Kidney (tissue), 14 donors: ENCODE results near the gene PPP1R12B. TPM values are rescaled to one million over a fixed set of nuclear protein-coding genes. Genes with fewer than 3 reads are reported as not detected.
A peak's percentile ranks its signal among the peaks of the same experiment; 100 is the strongest.
"Not testable (repeated sequence)": the region's sequence is repeated elsewhere in the genome, so short reads cannot be mapped to it uniquely, and the experiment has no call there.

Experiments used
- DNase-seq, 5 donors: peaks; one replicate each; pipeline ENCODE4 v3.0.0-alpha.2; 2013 to 2020
- FAIRE-seq: peaks from 2 replicates; lab custom pipeline; 2012; peaks lifted over from hg19 to GRCh38; lab: Jason Lieb, UNC
- H3K27ac ChIP-seq, 2 donors: one replicate each; pipeline ENCODE4 v1.7.0; 2013; ENCODE audit warnings: low read depth in 2 of 2, low read length in 2 of 2, inconsistent platforms in 1 of 2
- H3K27me3 ChIP-seq: one replicate; pipeline ENCODE4 v1.7.1; 2013; ENCODE audit warnings: low read length, inconsistent platforms; ENCODE audit not compliant: control insufficient read depth, insufficient read depth
- H3K36me3 ChIP-seq, 3 donors: one replicate each; pipeline versions ENCODE4 v1.7.0 to v1.7.1; 2013; ENCODE audit warnings: low read length in 3 of 3, control low read depth in 1 of 3, inconsistent platforms in 1 of 3; ENCODE audit not compliant: insufficient read depth in 3 of 3, control insufficient read depth in 2 of 3
- H3K4me1 ChIP-seq, 3 donors: one replicate each; pipeline versions ENCODE4 v1.7.0 to v1.7.1; 2013; ENCODE audit warnings: low read length in 3 of 3, inconsistent platforms in 1 of 3, low read depth in 1 of 3; ENCODE audit not compliant: control insufficient read depth in 2 of 3, insufficient read depth in 2 of 3
- H3K4me3 ChIP-seq, 3 donors: one replicate each; pipeline versions ENCODE4 v1.7.0 to v1.8.1; 2013; ENCODE audit warnings: low read length in 3 of 3, control low read depth in 1 of 3, inconsistent platforms in 1 of 3
- H3K9ac ChIP-seq, 3 donors: one replicate each; pipeline versions ENCODE4 v1.7.0 to v1.7.1; 2013; ENCODE audit warnings: low read length in 3 of 3, control low read depth in 1 of 3, inconsistent platforms in 1 of 3
- H3K9me3 ChIP-seq, 3 donors: one replicate each; pipeline versions ENCODE4 v1.7.0 to v1.7.1; 2013; ENCODE audit warnings: low read length in 3 of 3, control low read depth in 1 of 3, inconsistent platforms in 1 of 3; ENCODE audit not compliant: control insufficient read depth in 2 of 3, insufficient read depth in 1 of 3
- intact Hi-C: fragments of 100-400 bp; cut with DNase I; formaldehyde crosslinking; loops from one replicate; pipeline ENCODE4 v1.11.1; 2022
- polyA plus RNA-seq: library from polyadenylated mRNA; stranded (reverse); fragments of 350-450 nt; fragmentation: Illumina TruSeq; extraction: RNeasy Lipid Tissue Mini Kit (QIAGEN cat#74804); gene quantifications from one replicate; pipeline ENCODE4 v1.2.3, GENCODE V29; 2014; ENCODE audit warnings: low read depth, low replicate concordance; ENCODE audit not compliant: insufficient read depth
- total RNA-seq: library from RNA; stranded (reverse); fragmentation: NEBNext Ultra II Directional; extraction: Animal tissue kit (Norgen Biotek cat#: 25700); gene quantifications from one replicate; pipeline ENCODE4 v1.2.1, GENCODE V29; 2021
- TF ChIP-seq, protein P1 (sequence below): IDR thresholded peaks from 3 replicates; pipeline ENCODE4 v1.5.1; 2012; ENCODE audit warnings: mild to moderate bottlenecking, moderate library complexity, borderline replicate concordance; ENCODE audit not compliant: insufficient read depth; ENCODE audit errors: extremely low read depth
- donor health status: control.
- donor health status: control.
- donor health status: control.
- donor health status: control.
- donor health status: control.
- donor health status: DM: yes; HTN: yes; CAD: no.
- donor health status: Normal renal cell carcinoma (clear cell type).

The PPP1R12B gene
- total and polyA plus RNA-seq, 2 donors from 2014 or later = 5.7 to 40.0 TPM

GRCh38 chr1:202578001-202578504 lies 229.6 kb downstream of the PPP1R12B start:
- intact Hi-C loops = no loop called here
- Histone ChIP-seq H3K4me3 (no peak overlapping the region), H3K36me3 (peaks cover 0 to 12% (median 4%) of the 10 kb centered on the region in 3 donors), H3K27me3 (no peaks in the 10 kb centered on the region), H3K9ac (no peak overlapping the region), H3K4me1 (peaks cover 0 to 19% (median 2%) of the 10 kb centered on the region in 3 donors), H3K27ac (no peak overlapping the region), H3K9me3 (no peaks in the 10 kb centered on the region)
- TF ChIP-seq, protein P1, sequence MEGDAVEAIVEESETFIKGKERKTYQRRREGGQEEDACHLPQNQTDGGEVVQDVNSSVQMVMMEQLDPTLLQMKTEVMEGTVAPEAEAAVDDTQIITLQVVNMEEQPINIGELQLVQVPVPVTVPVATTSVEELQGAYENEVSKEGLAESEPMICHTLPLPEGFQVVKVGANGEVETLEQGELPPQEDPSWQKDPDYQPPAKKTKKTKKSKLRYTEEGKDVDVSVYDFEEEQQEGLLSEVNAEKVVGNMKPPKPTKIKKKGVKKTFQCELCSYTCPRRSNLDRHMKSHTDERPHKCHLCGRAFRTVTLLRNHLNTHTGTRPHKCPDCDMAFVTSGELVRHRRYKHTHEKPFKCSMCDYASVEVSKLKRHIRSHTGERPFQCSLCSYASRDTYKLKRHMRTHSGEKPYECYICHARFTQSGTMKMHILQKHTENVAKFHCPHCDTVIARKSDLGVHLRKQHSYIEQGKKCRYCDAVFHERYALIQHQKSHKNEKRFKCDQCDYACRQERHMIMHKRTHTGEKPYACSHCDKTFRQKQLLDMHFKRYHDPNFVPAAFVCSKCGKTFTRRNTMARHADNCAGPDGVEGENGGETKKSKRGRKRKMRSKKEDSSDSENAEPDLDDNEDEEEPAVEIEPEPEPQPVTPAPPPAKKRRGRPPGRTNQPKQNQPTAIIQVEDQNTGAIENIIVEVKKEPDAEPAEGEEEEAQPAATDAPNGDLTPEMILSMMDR = no peak
- FAIRE-seq = no peak
- DNase-seq = peak in 3 of 5 donors; percentile 38 to 94 (median 86)

DNA sequence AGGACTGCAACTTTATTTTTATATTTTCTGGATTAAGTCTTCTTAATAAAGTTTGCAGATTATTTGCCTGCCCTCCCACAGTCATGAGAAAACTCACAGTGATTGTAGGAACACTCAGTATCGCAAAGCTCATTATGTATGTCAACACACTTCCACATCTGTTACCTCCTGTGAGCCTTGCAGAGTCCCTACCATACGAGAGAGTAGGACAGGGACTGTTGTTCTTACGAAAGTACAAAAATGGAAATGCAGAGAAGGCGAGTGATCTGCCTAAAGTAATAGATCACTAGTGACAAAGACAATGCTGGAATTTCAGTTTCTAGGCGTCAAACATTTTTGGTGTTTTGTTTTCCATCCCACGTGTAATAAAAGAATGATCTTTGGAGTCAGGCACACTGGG lies 230.1 kb downstream of the PPP1R12B start:
- Histone ChIP-seq H3K27me3 (no peaks in the 10 kb centered on the region), H3K9me3 (no peaks in the 10 kb centered on the region), H3K4me1 (peaks cover 0 to 19% (median 2%) of the 10 kb centered on the region in 3 donors), H3K9ac (no peak overlapping the region), H3K27ac (no peak overlapping the region), H3K36me3 (peaks cover 0 to 17% (median 3%) of the 10 kb centered on the region in 3 donors), H3K4me3 (no peak overlapping the region)
- TF ChIP-seq, protein P1 = no peak
- no peak for FAIRE-seq
- peak in 1 of 5 donors; percentile 45 for DNase-seq
- intact Hi-C loops = no loop called here

GRCh38 chr1:202579806-202580205 lies 231.3 kb downstream of the PPP1R12B start:
- intact Hi-C loops = no loop called here
- no peak overlapping the region for H3K4me3 ChIP-seq
- H3K9ac ChIP-seq = no peak overlapping the region
- peaks cover 0 to 18% (median 3%) of the 10 kb centered on the region in 3 donors for H3K36me3 ChIP-seq
- H3K9me3 ChIP-seq = no peaks in the 10 kb centered on the region
- no peak overlapping the region for H3K27ac ChIP-seq
- H3K27me3 ChIP-seq = no peaks in the 10 kb centered on the region
- TF ChIP-seq, protein P1 = no peak
- no peak for FAIRE-seq
- H3K4me1 ChIP-seq = peaks cover 0 to 19% (median 2%) of the 10 kb centered on the region in 3 donors
- peak in 1 of 5 donors; percentile 75 for DNase-seq

DNA sequence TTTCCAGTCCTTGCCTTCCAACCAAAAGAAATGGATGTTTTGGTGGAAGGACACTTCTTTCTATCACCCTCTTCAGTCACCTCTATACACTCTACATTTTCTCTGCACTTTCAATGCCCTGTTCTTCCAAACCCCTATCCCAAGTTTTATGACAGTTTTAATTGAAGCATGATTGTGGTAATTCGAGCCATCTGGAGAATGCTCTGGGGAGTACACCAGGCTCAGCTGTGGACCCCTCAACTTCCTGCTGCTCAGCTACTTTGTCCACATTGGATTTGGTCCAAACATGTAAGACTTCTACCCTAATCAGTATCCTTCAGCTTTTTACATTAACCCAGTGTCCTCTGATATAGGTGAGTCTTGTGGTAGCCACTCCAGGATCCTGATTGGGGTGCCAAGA lies 232.1 kb downstream of the PPP1R12B start:
- intact Hi-C loops = no loop called here
- H3K9ac ChIP-seq = no peak overlapping the region
- no peak overlapping the region for H3K4me3 ChIP-seq
- peaks cover 0 to 19% (median 2%) of the 10 kb centered on the region in 3 donors for H3K4me1 ChIP-seq
- DNase-seq (peak in 1 of 5 donors; percentile 62), FAIRE-seq (no peak)
- H3K27ac ChIP-seq = no peak overlapping the region
- no peaks in the 10 kb centered on the region for H3K27me3 ChIP-seq
- TF ChIP-seq, protein P1 = no peak
- no peaks in the 10 kb centered on the region for H3K9me3 ChIP-seq
- peaks cover 0 to 18% (median 3%) of the 10 kb centered on the region in 3 donors for H3K36me3 ChIP-seq

DNA sequence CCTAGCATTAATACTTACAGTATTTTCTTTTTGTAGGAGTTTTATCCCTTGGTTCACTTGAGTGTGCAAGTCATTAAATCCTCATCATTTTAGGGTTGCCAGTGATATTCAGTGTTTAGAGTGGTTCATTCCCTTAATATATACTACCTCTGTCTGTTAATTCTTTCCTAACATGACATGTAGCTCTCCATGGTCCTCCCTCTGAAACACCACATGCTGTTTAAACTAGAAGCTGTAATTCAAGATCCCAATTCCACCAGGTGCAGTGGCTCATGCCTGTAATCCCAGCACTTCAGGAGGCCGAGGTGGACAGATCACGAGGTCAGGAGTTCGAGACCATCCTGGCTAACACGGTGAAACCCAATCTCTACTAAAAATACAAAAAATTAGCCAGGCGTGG lies 233.9 kb downstream of the PPP1R12B start:
- intact Hi-C loops, H3K9ac ChIP-seq, H3K4me3 ChIP-seq, FAIRE-seq, H3K27ac ChIP-seq, H3K9me3 ChIP-seq, H3K27me3 ChIP-seq: not testable (repeated sequence)
- Histone ChIP-seq H3K36me3 (peaks cover 0 to 18% (median 3%) of the 10 kb centered on the region in 3 donors), H3K4me1 (peaks cover 0 to 19% (median 3%) of the 10 kb centered on the region in 3 donors)
- DNase-seq = peak in 3 of 5 donors; percentile 39 to 56 (median 56)
